Left ventricle myocardium superior (tissue), 1 donor: ENCODE measurements around the gene COX4I2. TPM values are rescaled to one million over a fixed set of nuclear protein-coding genes. Genes with fewer than 3 reads are reported as not detected.
"Not testable (repeated sequence)": the region's sequence is repeated elsewhere in the genome, so short reads cannot be mapped to it uniquely, and the experiment has no call there.

Source experiments
- ATAC-seq: fragments of 200-7000 bp; cut with Tn5 transposase; one replicate; pipeline ENCODE4 v1.9.1; 2020; ENCODE audit warnings: mild to moderate bottlenecking, moderate library complexity
- DNase-seq: peaks from one replicate; pipeline ENCODE4 v3.0.0-alpha.2; 2020
- intact Hi-C: fragments of 100-400 bp; cut with micrococcal nuclease; formaldehyde crosslinking; loops from one replicate; pipeline ENCODE4 v1.11.0; 2022
- total RNA-seq: library from RNA; stranded (reverse); fragmentation: NEBNext Ultra II Directional; extraction: Animal tissue kit (Norgen Biotek cat#: 25700); gene quantifications from one replicate; pipeline ENCODE4 v1.2.1, GENCODE V29; 2021
- donor health status: DM: no; HTN: yes; CAD: no; lungs with severe emphysema.

Gene COX4I2
- total RNA-seq, 1 donor from 2014 or later: 10.1 TPM

- no peak for ATAC-seq
- intact Hi-C loops: no loop called here
- no peak for DNase-seq
These were observed 5.8 kb downstream of the COX4I2 start for GRCh38 chr20:31643522-31643921.

GRCh38 chr20:31644701-31645100, 7.0 kb downstream of the COX4I2 start:
- DNase-seq (no peak), ATAC-seq (peak; percentile 38)
- intact Hi-C loops: no loop called here

- DNase-seq, ATAC-seq, intact Hi-C loops: not testable (repeated sequence)
These were observed 10.4 kb downstream of the COX4I2 start for GRCh38 chr20:31648104-31648503.

GRCh38 chr20:31652917-31653396, 15.2 kb downstream of the COX4I2 start:
- DNase-seq (no peak), ATAC-seq (peak; percentile 50)
- intact Hi-C loops: no loop called here

GRCh38 chr20:31653561-31653960, 15.8 kb downstream of the COX4I2 start:
- ATAC-seq (no peak), DNase-seq (no peak)
- intact Hi-C loops: no loop called here

GRCh38 chr20:31654534-31654933, 16.8 kb downstream of the COX4I2 start:
- no peak for ATAC-seq
- intact Hi-C loops: no loop called here
- no peak for DNase-seq

- ATAC-seq (peak; percentile 79), DNase-seq (peak; percentile 92)
- intact Hi-C loops: loop anchor here (5.0 kb wide), 1 partner anchor 61 kb away; the partner anchor contains the start of gene BCL2L1
These were observed 24.1 kb downstream of the COX4I2 start for GRCh38 chr20:31661625-31662371.

GRCh38 chr20:31662372-31662854, 24.7 kb downstream of the COX4I2 start:
- DNase-seq: no peak
- ATAC-seq: no peak
- intact Hi-C loops: loop anchor here (5.0 kb wide), 1 partner anchor 60 kb away; the partner anchor contains the start of gene BCL2L1

- intact Hi-C loops: loop anchor here (5.0 kb wide), 1 partner anchor 59 kb away; the partner anchor contains the start of gene BCL2L1
- DNase-seq (no peak), ATAC-seq (no peak)
These were observed 25.8 kb downstream of the COX4I2 start for GRCh38 chr20:31663524-31663837.

GRCh38 chr20:31663838-31664695, 26.4 kb downstream of the COX4I2 start:
- DNase-seq (no peak), ATAC-seq (peak; percentile 6)
- intact Hi-C loops: loop anchor here (5.0 kb wide), 1 partner anchor 58 kb away; the partner anchor contains the start of gene BCL2L1

- DNase-seq: peak; percentile 60
- no peak for ATAC-seq
- intact Hi-C loops: loop anchor here (5.0 kb wide), 2 partner anchors 47 to 57 kb away; partner anchors contain the start of gene BCL2L1
These were observed 27.1 kb downstream of the COX4I2 start for GRCh38 chr20:31664696-31665354.

GRCh38 chr20:31665753-31666152, 28.0 kb downstream of the COX4I2 start:
- intact Hi-C loops: loop anchor here (5.0 kb wide), 1 partner anchor 47 kb away; no protein-coding TSS in a partner anchor
- ATAC-seq (no peak), DNase-seq (no peak)

GRCh38 chr20:31666258-31667042, 28.7 kb downstream of the COX4I2 start:
- peak; percentile 51 for ATAC-seq
- intact Hi-C loops: loop anchor here (5.0 kb wide), 1 partner anchor 46 kb away; no protein-coding TSS in a partner anchor
- DNase-seq: peak; percentile 63

- intact Hi-C loops: loop anchor here (5.0 kb wide), 1 partner anchor 45 kb away; no protein-coding TSS in a partner anchor
- ATAC-seq: no peak
- DNase-seq: no peak
These were observed 29.9 kb downstream of the COX4I2 start for GRCh38 chr20:31667315-31668285.

- DNase-seq, ATAC-seq: not testable (repeated sequence)
- intact Hi-C loops: loop anchor here (5.0 kb wide), 1 partner anchor 43 kb away; no protein-coding TSS in a partner anchor
These were observed 31.2 kb downstream of the COX4I2 start for GRCh38 chr20:31668944-31669343.

- intact Hi-C loops: loop anchor here (5.0 kb wide), 1 partner anchor 42 kb away; no protein-coding TSS in a partner anchor
- ATAC-seq (peak; percentile 3), DNase-seq (no peak)
These were observed 32.2 kb downstream of the COX4I2 start for GRCh38 chr20:31669876-31670275.
